Osteoblast (primary cell): ENCODE data around the gene RETREG2. TPM values are rescaled to one million over a fixed set of nuclear protein-coding genes. Genes with fewer than 3 reads are reported as not detected.

Source experiments
- DNase-seq: peaks from one replicate; pipeline ENCODE4 v3.0.0; 2011; ENCODE audit warnings: low spot score, mixed read lengths; ENCODE audit not compliant: insufficient read length; ENCODE audit errors: missing footprints
- H2AFZ ChIP-seq: 2 replicates; pipeline ENCODE4 v1.6.0; 2011; ENCODE audit warnings: mild to moderate bottlenecking, low read length
- H3K27ac ChIP-seq: 2 replicates; pipeline ENCODE4 v1.5.1; 2011; ENCODE audit warnings: mild to moderate bottlenecking, low read depth, low read length, moderate library complexity
- H3K27me3 ChIP-seq: 2 replicates; pipeline ENCODE4 v1.6.0; 2012; ENCODE audit warnings: mild to moderate bottlenecking, control low read depth, inconsistent platforms, low read length, moderate library complexity; ENCODE audit not compliant: insufficient read depth
- H3K36me3 ChIP-seq: 2 replicates; pipeline ENCODE4 v1.5.1; 2011; ENCODE audit warnings: mild to moderate bottlenecking, low read length, control low read depth, moderate library complexity; ENCODE audit not compliant: insufficient read depth
- H3K4me1 ChIP-seq: 2 replicates; pipeline ENCODE4 v1.5.1; 2011; ENCODE audit warnings: mild to moderate bottlenecking, low read length, control low read depth, moderate library complexity; ENCODE audit not compliant: insufficient read depth
- H3K4me2 ChIP-seq: 2 replicates; pipeline ENCODE4 v1.6.0; 2011; ENCODE audit warnings: mild to moderate bottlenecking, low read length; ENCODE audit not compliant: insufficient read depth
- H3K4me3 ChIP-seq: fragments of 200-600 bp; sonication (generic); 3 replicates; pipeline ENCODE4 v1.5.1; 2012; ENCODE audit warnings: mild to moderate bottlenecking, low read length, inconsistent platforms; ENCODE audit not compliant: insufficient read depth
- H3K79me2 ChIP-seq: 2 replicates; pipeline ENCODE4 v1.6.0; 2012; ENCODE audit warnings: mild to moderate bottlenecking, low read length, control low read depth, inconsistent platforms; ENCODE audit not compliant: insufficient read depth
- H3K9me3 ChIP-seq: 2 replicates; pipeline ENCODE4 v1.5.1; 2011; ENCODE audit warnings: low read depth, low read length, control low read depth
- H4K20me1 ChIP-seq: 2 replicates; pipeline ENCODE4 v1.6.0; 2012; ENCODE audit warnings: mild to moderate bottlenecking, low read length, control low read depth; ENCODE audit not compliant: insufficient read depth
- total RNA-seq: library from RNA; depleted of rRNA; stranded (reverse); fragments of >200 nt; gene quantifications from 2 replicates; pipeline ENCODE4 v1.2.3, GENCODE V29; 2012
- TF ChIP-seq, protein P1 (sequence below): IDR thresholded peaks from 2 replicates; pipeline ENCODE4 v1.5.1; 2011; ENCODE audit warnings: mild to moderate bottlenecking, low read depth, low read length, moderate library complexity; ENCODE audit errors: extremely low read depth

RETREG2 gene
- total RNA-seq, 1 donor, result 121 TPM

DNA sequence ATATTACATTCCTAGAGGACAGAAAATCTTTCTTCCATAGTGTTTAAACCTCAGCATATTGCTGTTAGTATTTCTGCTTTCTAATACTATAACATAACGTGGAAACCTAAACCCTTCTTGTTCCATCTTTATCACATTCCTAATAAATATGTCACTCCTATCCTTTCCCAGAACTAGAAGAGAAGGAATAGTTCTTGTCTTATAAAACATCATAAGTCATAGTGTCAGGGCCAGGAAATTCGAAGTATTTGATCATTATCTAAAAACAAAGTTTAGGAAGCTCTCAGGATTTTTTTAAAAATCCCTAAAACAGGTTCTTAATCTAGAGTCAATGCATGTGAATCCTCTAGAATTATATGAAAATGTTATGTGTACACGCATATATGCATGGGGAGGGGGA is 19.5 kb upstream of the RETREG2 start:
- no peaks in the 10 kb centered on the region for H3K27me3 ChIP-seq
- H3K9me3 ChIP-seq, result no peaks in the 10 kb centered on the region
- H4K20me1 ChIP-seq, result peaks cover 3% of the 10 kb centered on the region
- TF ChIP-seq, protein P1, sequence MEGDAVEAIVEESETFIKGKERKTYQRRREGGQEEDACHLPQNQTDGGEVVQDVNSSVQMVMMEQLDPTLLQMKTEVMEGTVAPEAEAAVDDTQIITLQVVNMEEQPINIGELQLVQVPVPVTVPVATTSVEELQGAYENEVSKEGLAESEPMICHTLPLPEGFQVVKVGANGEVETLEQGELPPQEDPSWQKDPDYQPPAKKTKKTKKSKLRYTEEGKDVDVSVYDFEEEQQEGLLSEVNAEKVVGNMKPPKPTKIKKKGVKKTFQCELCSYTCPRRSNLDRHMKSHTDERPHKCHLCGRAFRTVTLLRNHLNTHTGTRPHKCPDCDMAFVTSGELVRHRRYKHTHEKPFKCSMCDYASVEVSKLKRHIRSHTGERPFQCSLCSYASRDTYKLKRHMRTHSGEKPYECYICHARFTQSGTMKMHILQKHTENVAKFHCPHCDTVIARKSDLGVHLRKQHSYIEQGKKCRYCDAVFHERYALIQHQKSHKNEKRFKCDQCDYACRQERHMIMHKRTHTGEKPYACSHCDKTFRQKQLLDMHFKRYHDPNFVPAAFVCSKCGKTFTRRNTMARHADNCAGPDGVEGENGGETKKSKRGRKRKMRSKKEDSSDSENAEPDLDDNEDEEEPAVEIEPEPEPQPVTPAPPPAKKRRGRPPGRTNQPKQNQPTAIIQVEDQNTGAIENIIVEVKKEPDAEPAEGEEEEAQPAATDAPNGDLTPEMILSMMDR, result no peak
- H3K36me3 ChIP-seq, result no peaks in the 10 kb centered on the region
- H3K4me3 ChIP-seq, result no peak overlapping the region
- H3K79me2 ChIP-seq, result no peaks in the 10 kb centered on the region
- no peak overlapping the region for H2AFZ ChIP-seq
- no peak for DNase-seq
- H3K4me2 ChIP-seq, result no peak overlapping the region
- no peak overlapping the region for H3K27ac ChIP-seq
- H3K4me1 ChIP-seq, result peaks cover 24% of the 10 kb centered on the region

- no peaks in the 10 kb centered on the region for H3K27me3 ChIP-seq
- H3K4me2 ChIP-seq, result peak overlapping the region; percentile 89
- no peaks in the 10 kb centered on the region for H3K79me2 ChIP-seq
- peak; percentile 62 for DNase-seq
- peak overlapping the region; percentile 87 for H3K4me3 ChIP-seq
- peaks cover 24% of the 10 kb centered on the region for H3K4me1 ChIP-seq
- peaks cover 3% of the 10 kb centered on the region for H4K20me1 ChIP-seq
- H2AFZ ChIP-seq, result peak overlapping the region; percentile 96
- H3K36me3 ChIP-seq, result no peaks in the 10 kb centered on the region
- no peak overlapping the region for H3K27ac ChIP-seq
- no peaks in the 10 kb centered on the region for H3K9me3 ChIP-seq
- TF ChIP-seq, protein P1, result no peak
Observed at GRCh38 chr2:219159771-219160185, 18.3 kb upstream of the RETREG2 start.

- Histone ChIP-seq H3K4me3 (peak within 1 kb of the TSS; percentile 87), H3K27ac (peak within 1 kb of the TSS; percentile 69), H3K27me3 (no peaks in the 10 kb centered on the region), H2AFZ (peak within 1 kb of the TSS; percentile 96), H3K4me1 (peaks cover 24% of the 10 kb centered on the region), H3K9me3 (no peaks in the 10 kb centered on the region), H3K79me2 (no peaks in the 10 kb centered on the region), H3K36me3 (no peaks in the 10 kb centered on the region), H4K20me1 (peaks cover 3% of the 10 kb centered on the region), H3K4me2 (peak within 1 kb of the TSS; percentile 89)
- TF ChIP-seq, protein P1, result peak; percentile 93
- peak; percentile 98 for DNase-seq
Observed at GRCh38 chr2:219160186-219161017, 17.7 kb upstream of the RETREG2 start, which contains the start of gene NHEJ1. Gene NHEJ1, minus strand, starts transcription at chr2:219160815. Its CDS starts 2,453 bp downstream, at chr2:219158362.

DNA sequence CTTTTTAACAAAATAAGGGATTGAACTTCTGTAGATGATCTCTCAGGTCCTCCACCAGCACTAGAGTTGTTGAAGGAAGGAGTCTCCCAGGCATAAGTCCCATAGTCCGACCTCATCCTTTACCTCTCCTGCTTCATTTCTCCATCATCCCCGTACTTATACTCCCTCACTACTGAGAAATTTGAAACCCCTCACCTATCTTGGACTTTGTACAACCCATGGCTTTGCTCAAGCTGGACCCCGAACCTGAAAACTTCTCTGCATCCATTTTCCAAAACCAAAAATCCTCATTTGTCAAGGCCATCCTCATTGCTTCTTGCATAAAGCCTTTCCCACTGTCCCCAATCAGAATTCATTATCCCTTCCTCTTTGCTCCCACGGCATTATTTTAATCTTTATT is 17.0 kb upstream of the RETREG2 start:
- Histone ChIP-seq H3K4me2 (peak overlapping the region; percentile 89), H3K27me3 (no peaks in the 10 kb centered on the region), H3K9me3 (no peaks in the 10 kb centered on the region), H3K79me2 (no peaks in the 10 kb centered on the region), H2AFZ (peak overlapping the region; percentile 69), H3K36me3 (no peaks in the 10 kb centered on the region), H3K27ac (peak overlapping the region; percentile 69), H3K4me3 (peak overlapping the region; percentile 87), H4K20me1 (peaks cover 3% of the 10 kb centered on the region), H3K4me1 (peaks cover 24% of the 10 kb centered on the region)
- DNase-seq, result no peak
- TF ChIP-seq, protein P1, result no peak
